HuH-7.5 (cell line): ENCODE results near the gene DIS3L2.

ENCODE experiments used
- DNase-seq: peaks from one replicate; pipeline ENCODE4 v3.0.0; 2011; ENCODE audit warnings: low spot score

DIS3L2 gene

GRCh38 chr2:232183279-232183678 is 221.8 kb downstream of the DIS3L2 start:
- DNase-seq, result no peak

- DNase-seq, result no peak
These were observed 222.8 kb downstream of the DIS3L2 start for GRCh38 chr2:232184346-232184745.

DNA sequence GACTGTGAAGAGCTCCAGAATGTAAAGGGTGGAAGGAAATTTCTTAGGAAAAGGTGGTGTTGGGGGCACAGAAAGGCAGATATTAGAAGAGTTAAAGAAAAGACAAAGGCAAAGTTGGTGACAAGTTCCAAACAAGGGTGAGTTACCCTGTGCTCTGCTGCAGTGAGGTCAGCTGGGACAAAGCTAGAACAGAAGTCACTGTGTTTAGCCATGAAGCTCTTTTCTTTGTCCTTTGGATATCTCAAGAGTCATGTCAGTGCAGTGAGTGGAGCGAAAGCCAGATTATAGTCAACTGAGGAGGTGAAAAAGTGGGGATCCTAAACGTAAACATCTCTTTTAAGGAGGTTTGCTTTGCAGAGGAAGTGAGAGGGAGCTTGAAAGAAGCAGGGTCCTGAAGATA is 229.3 kb downstream of the DIS3L2 start:
- DNase-seq, result no peak

DNA sequence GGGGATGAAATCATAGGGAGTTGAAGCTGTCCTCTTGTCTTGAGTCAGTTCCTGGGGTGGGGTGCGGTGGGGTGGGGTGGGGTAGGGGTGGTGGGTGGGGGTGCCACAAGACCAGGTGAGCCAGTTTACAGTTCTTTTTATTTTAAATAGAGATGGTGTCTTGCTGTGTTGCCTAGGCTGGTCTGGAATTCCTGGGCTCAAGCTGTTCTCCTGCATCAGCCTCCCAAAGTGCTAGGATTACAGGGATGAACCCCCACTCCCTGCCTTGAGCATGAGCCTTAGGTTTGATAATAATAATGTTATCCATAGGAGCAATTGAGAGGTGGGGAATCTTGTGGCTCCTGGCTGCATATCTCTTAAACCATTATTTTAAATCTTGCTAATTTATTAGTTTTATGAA is 234.0 kb downstream of the DIS3L2 start:
- no peak for DNase-seq

DNA sequence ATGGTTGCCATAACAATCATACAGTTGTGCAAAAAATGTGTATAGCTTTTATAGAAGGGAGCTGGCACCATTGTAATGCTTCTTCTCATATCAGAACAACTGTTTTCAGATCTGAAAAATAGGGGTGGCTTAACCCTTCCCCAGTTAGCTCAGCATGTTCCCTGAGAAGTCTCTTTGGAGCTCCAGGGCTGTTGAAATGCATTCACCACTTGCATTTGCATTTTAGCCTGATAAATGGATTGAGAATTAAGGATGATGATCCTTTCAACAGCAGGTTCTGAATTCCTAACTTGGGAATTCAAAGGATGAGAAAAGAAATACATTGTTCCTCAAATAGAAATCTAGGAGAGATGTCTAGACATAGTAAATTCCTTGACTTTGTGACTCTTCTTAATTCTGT is 235.3 kb downstream of the DIS3L2 start:
- no peak for DNase-seq

DNA sequence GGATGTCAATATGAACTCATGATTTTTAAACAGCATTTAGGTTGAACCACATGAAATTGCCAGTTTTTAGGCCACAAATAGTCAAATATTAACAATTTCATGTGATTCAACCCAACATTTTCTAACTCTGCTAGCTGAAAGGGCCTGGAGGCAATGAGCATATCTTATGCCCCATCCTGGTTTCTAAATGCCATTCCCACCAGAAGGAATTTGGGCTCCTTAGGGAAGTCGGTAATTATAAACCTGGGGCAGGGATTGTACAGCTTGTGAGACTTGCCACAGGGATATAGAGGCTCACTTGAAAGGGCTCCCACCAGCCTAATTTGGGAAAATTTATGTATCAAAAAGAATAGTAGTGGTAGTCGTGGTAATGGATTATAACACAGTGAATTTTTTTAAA is 238.7 kb downstream of the DIS3L2 start:
- DNase-seq, result no peak

DNA sequence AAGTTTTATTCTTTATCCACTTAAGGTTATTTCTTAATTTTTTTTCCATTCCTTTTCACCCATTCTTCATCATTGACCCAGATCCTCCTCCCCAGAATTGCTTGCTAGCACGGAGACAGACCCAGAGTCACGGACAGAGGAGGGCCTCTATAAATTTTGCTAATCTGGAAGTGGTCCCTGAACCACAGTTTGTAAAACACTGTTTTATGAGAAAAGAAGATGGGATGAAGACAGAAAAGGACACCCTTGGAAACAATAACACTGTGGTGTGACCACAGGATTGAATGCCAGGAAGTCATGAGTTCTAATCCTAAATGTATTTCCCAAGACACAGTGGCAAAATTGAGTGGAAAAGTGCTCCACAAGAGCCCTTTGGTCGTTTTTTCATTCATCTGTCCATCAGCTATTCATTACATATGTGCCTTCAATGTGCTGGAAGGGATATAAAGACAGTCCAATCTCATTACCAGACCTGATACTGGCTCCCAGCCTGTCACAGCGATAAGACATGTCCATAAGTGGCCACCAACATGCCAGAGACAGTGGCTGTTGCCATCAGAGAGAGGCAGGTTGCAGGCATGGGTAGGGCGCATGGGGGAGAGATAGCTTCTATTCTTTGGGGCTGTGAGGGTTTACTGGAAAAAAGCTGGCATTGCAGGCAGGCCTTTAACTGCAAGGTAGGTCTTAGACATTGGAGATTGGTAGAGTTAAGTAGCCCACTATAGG is 241.8 kb downstream of the DIS3L2 start:
- DNase-seq, result no peak

GRCh38 chr2:232203936-232204335 is 242.4 kb downstream of the DIS3L2 start:
- DNase-seq, result no peak

DNA sequence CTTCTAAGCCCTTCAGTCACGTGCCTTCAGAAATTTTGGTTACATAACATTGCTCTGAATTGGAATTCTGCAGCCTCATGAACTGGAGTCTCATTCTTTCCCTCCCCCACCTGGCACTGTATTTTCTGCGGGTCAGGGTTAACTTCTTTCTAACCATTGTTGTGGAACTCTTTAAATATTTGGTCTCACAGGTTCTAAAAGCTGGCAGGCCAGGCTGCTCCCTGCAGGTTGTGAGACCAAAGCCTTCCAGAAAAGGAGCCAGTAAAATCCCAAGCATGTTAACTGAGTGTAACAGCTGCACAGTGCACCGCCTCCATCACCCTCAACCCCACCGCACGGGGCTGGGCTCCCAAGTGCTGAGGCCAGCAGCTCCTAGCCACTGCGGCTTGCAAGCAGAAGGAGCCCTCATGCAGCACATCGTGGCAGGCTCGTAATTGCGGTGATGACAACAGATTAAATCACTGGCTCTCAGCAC is 243.0 kb downstream of the DIS3L2 start:
- DNase-seq, result no peak

DNA sequence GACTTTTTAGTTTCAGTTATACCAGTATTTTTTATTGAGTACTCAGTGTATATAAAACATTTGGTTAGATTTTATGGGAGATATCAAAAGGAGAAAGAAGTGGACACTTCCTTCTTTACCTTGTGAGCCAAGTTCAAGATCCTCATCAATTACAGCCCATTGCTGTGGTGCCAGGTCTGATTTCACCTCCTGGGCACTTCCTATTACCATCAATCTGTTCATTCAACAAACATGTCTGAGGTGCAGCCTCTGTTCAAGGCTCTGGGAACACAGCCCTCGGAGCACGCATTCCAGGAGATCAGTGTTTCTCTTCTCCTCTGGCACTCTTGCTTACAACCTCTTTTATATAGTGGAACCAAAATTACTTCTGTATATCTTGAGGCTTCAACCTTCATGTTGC is 245.7 kb downstream of the DIS3L2 start:
- DNase-seq, result no peak

DNA sequence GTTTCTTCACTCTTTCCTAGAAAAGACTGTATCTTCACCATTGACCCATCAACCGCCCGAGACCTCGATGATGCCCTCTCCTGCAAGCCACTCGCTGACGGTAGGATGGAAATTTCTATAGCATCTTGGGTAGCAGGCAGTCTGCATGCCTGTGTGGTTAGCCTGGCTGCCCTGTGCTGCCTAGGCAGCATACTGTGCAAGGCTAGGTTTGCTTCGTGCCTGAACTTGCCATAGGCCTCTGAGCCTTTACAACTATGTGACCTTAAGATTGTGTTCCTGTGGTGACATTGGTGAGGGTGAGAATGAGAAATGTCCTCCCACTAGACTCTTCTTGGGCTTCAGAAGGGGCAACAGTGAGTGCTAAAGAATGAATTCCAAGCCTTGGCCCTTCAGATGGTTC is 248.8 kb downstream of the DIS3L2 start:
- no peak for DNase-seq

- DNase-seq, result no peak
These were observed 250.5 kb downstream of the DIS3L2 start for GRCh38 chr2:232211743-232212686.

DNA sequence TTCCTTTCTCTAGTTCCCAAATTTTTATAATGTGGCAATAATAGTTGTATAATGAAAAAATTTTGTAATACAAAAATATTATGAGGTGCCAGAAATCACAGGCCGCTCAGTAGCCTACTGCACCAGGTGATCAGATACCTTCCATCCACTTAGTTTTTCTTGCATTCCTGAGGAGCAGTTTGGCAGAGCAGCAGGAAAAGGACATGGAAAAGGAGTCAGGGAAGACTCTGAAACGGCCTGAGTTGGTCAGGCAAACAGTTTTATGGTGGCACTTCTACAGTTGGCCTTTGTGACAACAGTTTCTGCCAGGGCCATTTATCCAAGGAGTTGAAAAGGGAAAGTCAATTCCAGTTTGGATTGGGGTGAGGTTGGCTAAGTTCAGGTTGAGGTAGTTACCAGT is 251.7 kb downstream of the DIS3L2 start:
- DNase-seq, result no peak

DNA sequence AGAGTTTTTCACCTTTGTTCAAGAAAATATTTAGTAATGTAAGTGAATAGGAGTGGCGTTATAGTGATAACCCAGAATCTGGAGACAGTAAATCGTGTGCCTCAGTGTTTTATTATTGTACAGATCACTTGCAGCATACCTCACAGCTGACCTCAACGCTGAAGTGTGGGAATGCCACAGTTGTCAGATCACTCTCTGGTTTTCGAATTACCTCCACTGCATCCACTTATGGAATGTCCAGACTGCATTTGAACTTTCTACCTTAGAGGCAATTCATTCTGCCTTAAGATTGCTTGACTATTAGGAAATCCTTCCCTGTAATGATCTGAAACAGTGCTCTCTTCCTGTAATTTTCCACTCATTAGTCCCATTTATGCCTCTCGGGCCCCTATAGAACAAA is 252.5 kb downstream of the DIS3L2 start:
- DNase-seq, result no peak

- DNase-seq, result no peak
These were observed 254.5 kb downstream of the DIS3L2 start for GRCh38 chr2:232216028-232216427.

DNA sequence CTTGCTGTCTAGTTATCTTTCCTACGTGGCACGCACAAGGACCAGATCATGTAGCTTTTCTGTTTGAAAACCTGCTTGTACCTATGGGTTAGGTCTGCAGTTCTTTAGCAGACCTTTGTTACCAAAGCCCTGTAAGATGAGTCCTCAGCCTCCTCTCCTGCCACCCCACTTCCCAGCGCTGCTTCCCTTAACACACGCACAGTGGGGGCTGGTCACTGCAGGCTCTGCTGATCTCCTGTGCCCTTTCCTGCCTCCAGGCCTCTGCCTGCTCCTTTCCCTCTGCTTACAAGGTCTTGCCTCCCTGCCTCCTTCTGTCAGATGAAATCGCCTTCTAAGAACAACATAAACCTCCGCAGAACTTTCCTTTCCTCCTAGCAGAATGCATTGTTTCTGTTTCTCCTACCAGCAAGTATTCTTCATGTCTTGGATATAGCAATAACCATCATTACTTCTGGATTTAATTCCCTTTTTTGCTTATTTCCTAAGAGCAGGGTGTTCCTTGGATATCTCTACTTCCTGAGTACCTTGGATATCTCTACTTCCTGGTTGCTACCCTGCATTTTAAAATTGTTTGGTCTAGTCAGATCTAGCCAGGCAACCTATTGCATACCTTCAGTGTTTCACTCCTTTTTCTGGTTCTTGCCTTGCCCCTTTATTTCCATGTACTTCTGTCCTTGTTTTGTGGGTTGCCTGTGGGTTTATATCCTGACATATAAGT is 257.4 kb downstream of the DIS3L2 start:
- DNase-seq, result no peak

GRCh38 chr2:232219496-232219870 is 258.0 kb downstream of the DIS3L2 start:
- DNase-seq, result no peak

- DNase-seq, result no peak
These were observed 258.4 kb downstream of the DIS3L2 start for GRCh38 chr2:232219932-232220331.

DNA sequence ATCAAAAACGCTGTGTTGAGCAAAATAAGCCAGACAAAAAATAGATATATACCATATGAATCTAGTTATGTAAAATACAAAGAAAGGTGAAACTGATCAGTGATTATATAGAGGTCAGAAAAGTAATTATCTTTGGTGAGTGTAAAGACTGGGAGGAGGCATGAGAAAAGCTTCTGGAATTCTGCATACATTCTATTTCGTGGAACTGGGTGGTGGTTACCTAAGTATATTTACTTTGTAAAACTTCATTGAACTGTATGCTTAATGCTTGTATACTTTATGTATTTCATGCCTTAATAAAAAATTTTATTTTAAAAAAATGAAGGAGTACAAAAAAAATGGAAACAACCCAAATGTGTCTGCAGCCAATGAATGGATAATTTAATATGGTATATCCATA is 263.9 kb downstream of the DIS3L2 start:
- no peak for DNase-seq

- no peak for DNase-seq
These were observed 264.4 kb downstream of the DIS3L2 start for GRCh38 chr2:232225895-232226294.

DNA sequence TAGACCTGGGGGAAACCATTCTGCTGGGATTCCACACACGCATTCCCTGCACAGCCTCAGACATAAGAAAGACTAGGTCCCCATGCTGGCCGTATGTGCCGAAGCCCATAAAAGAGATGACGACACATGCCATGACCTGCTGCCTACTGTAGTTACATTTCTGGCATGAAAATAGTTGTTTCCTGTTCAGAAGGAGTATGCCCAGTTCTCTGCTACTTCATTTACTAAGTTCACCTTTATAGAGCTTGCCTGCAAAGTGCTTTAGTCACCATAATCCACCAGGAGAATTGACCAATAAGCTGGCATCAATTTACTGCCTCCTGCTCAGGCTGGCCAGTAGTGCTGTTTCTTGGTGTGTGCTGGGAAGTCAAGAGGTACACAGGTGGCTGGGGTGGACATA is 266.8 kb downstream of the DIS3L2 start:
- DNase-seq, result no peak
